Activated naive CD4-positive, alpha-beta T cell treated with anti-CD3 and anti-CD28 coated beads, Interleukin-2, amount 50 U/mL, for 72 hours (primary cell): ENCODE results near the gene ECI2. TPM values are rescaled to one million over a fixed set of nuclear protein-coding genes. Genes with fewer than 3 reads are reported as not detected.

Experiments
- ATAC-seq, 2 donors: fragments of 150-1000 bp; cut with Tn5 transposase; 2 replicates each; pipeline ENCODE4 v1.10.0; 2021; ENCODE audit warnings: mild to moderate bottlenecking in 2 of 2, moderate library complexity in 2 of 2
- DNase-seq, 2 donors: peaks; one replicate each; pipeline ENCODE4 v3.0.0; 2021 to 2022; ENCODE audit warnings: low spot score in 2 of 2
- H3K27ac Mint-ChIP-seq, 2 donors: one replicate each; pipeline ENCODE4 v1.8.0; 2022; ENCODE audit warnings: mild to moderate bottlenecking in 2 of 2, mixed read lengths in 2 of 2
- H3K36me3 Mint-ChIP-seq, 2 donors: one replicate each; pipeline ENCODE4 v1.8.0; 2022; ENCODE audit warnings: mixed read lengths in 2 of 2
- H3K9me3 Mint-ChIP-seq, 2 donors: one replicate each; pipeline ENCODE4 v1.8.0; 2022; ENCODE audit warnings: mixed read lengths in 2 of 2
- total RNA-seq, 2 donors: library from RNA; stranded (reverse); gene quantifications; one replicate each; pipeline ENCODE4 v1.2.3, GENCODE V29; 2022

Gene ECI2
- total RNA-seq, 2 donors from 2014 or later, result 44.7 to 50.0 TPM

GRCh38 chr6:4157506-4157905 is 22.1 kb upstream of the ECI2 start:
- Mint-ChIP-seq H3K36me3 (no peaks in the 10 kb centered on the region), H3K9me3 (no peaks in the 10 kb centered on the region), H3K27ac (no peak overlapping the region)
- ATAC-seq (no peak), DNase-seq (no peak)

GRCh38 chr6:4155848-4156466 is 20.6 kb upstream of the ECI2 start:
- peak; percentile 71 to 82 for DNase-seq
- Mint-ChIP-seq H3K27ac (no peak overlapping the region), H3K36me3 (no peaks in the 10 kb centered on the region), H3K9me3 (no peaks in the 10 kb centered on the region)
- peak; percentile 85 to 96 for ATAC-seq

GRCh38 chr6:4153514-4153985 is 18.2 kb upstream of the ECI2 start:
- ATAC-seq, result peak in 1 of 2 donors; percentile 71

GRCh38 chr6:4145083-4145482 is 9.7 kb upstream of the ECI2 start:
- peak overlapping the region in 1 of 2 donors; percentile 24 for H3K27ac Mint-ChIP-seq
- ATAC-seq (no peak), DNase-seq (no peak)
- H3K9me3 Mint-ChIP-seq, result no peaks in the 10 kb centered on the region
- H3K36me3 Mint-ChIP-seq, result no peaks in the 10 kb centered on the region

More at GRCh38 chr6:4153514-4153985, 18.2 kb upstream of the ECI2 start:
- Mint-ChIP-seq H3K9me3 (no peaks in the 10 kb centered on the region), H3K27ac (peak overlapping the region in 1 of 2 donors; percentile 42), H3K36me3 (no peaks in the 10 kb centered on the region)
- no peak for DNase-seq

GRCh38 chr6:4139272-4139671 is 3.9 kb upstream of the ECI2 start:
- no peak for ATAC-seq

GRCh38 chr6:4138186-4138585 is 2.8 kb upstream of the ECI2 start:
- H3K36me3 Mint-ChIP-seq, result peaks cover 6 to 13% of the 10 kb centered on the region in 2 donors

More at GRCh38 chr6:4139272-4139671, 3.9 kb upstream of the ECI2 start:
- no peak for DNase-seq
- Mint-ChIP-seq H3K27ac (peak overlapping the region in 1 of 2 donors; percentile 31), H3K36me3 (peaks cover 0 to 2% of the 10 kb centered on the region in 2 donors), H3K9me3 (no peaks in the 10 kb centered on the region)

GRCh38 chr6:4136354-4136831 is 1.0 kb upstream of the ECI2 start:
- no peak for DNase-seq
- H3K27ac Mint-ChIP-seq, result peak overlapping the region; percentile 17 to 88
- no peaks in the 10 kb centered on the region for H3K9me3 Mint-ChIP-seq
- ATAC-seq, result no peak
- peaks cover 19 to 22% of the 10 kb centered on the region in 2 donors for H3K36me3 Mint-ChIP-seq

More at GRCh38 chr6:4138186-4138585, 2.8 kb upstream of the ECI2 start:
- Mint-ChIP-seq H3K9me3 (no peaks in the 10 kb centered on the region), H3K27ac (no peak overlapping the region)
- ATAC-seq (no peak), DNase-seq (no peak)

GRCh38 chr6:4135665-4136353 is 434 bp upstream of the ECI2 start:
- Mint-ChIP-seq H3K9me3 (no peaks in the 10 kb centered on the region), H3K27ac (peak overlapping the region; percentile 17 to 88), H3K36me3 (peaks cover 19 to 22% of the 10 kb centered on the region in 2 donors)
- peak; percentile 87 to 92 for ATAC-seq
- peak; percentile 83 to 91 for DNase-seq

- Mint-ChIP-seq H3K36me3 (peaks cover 27 to 33% of the 10 kb centered on the region in 2 donors), H3K27ac (peak overlapping the region; percentile 75 to 88), H3K9me3 (no peaks in the 10 kb centered on the region)
- peak in 1 of 2 donors; percentile 21 for DNase-seq
- ATAC-seq, result no peak
Measured at GRCh38 chr6:4133941-4134838, 1.2 kb downstream of the ECI2 start.

GRCh38 chr6:4130357-4130987 is 4.9 kb downstream of the ECI2 start:
- Mint-ChIP-seq H3K36me3 (peaks cover 42 to 43% of the 10 kb centered on the region in 2 donors), H3K27ac (no peak overlapping the region), H3K9me3 (no peaks in the 10 kb centered on the region)
- ATAC-seq (no peak), DNase-seq (no peak)

- no peak for DNase-seq
- ATAC-seq, result no peak
- H3K36me3 Mint-ChIP-seq, result peaks cover 42 to 48% of the 10 kb centered on the region in 2 donors
- H3K9me3 Mint-ChIP-seq, result no peaks in the 10 kb centered on the region
- H3K27ac Mint-ChIP-seq, result no peak overlapping the region
Measured at GRCh38 chr6:4129446-4129845, 5.9 kb downstream of the ECI2 start.

GRCh38 chr6:4128748-4129147 is 6.6 kb downstream of the ECI2 start:
- Mint-ChIP-seq H3K36me3 (peaks cover 41 to 42% of the 10 kb centered on the region in 2 donors), H3K9me3 (no peaks in the 10 kb centered on the region), H3K27ac (no peak overlapping the region)
- DNase-seq, result no peak
- ATAC-seq, result no peak

- no peak for DNase-seq
- H3K9me3 Mint-ChIP-seq, result no peaks in the 10 kb centered on the region
- ATAC-seq, result no peak
Measured at GRCh38 chr6:4128072-4128471, 7.3 kb downstream of the ECI2 start.

GRCh38 chr6:4125933-4126864 is 9.2 kb downstream of the ECI2 start:
- peak; percentile 38 to 92 for ATAC-seq
- no peaks in the 10 kb centered on the region for H3K9me3 Mint-ChIP-seq
- no peak for DNase-seq
- H3K27ac Mint-ChIP-seq, result peak overlapping the region; percentile 7 to 61
- H3K36me3 Mint-ChIP-seq, result peaks cover 24 to 32% of the 10 kb centered on the region in 2 donors

More at GRCh38 chr6:4128072-4128471, 7.3 kb downstream of the ECI2 start:
- Mint-ChIP-seq H3K27ac (no peak overlapping the region), H3K36me3 (peaks cover 35% of the 10 kb centered on the region in 2 donors)

- ATAC-seq (no peak), DNase-seq (no peak)
- Mint-ChIP-seq H3K36me3 (peaks cover 26 to 36% of the 10 kb centered on the region in 2 donors), H3K27ac (peak overlapping the region in 1 of 2 donors; percentile 7), H3K9me3 (no peaks in the 10 kb centered on the region)
Measured at GRCh38 chr6:4125500-4125899, 9.9 kb downstream of the ECI2 start.
